ENCODE measurements around the gene FNIP2. TPM values are rescaled to one million over a fixed set of nuclear protein-coding genes. Genes with fewer than 3 reads are reported as not detected.
"Not testable (repeated sequence)": the region's sequence is repeated elsewhere in the genome, so short reads cannot be mapped to it uniquely, and the experiment has no call there.

FNIP2 gene
- total RNA-seq, 1 donor from 2014 or later, result 25.3 TPM

DNA sequence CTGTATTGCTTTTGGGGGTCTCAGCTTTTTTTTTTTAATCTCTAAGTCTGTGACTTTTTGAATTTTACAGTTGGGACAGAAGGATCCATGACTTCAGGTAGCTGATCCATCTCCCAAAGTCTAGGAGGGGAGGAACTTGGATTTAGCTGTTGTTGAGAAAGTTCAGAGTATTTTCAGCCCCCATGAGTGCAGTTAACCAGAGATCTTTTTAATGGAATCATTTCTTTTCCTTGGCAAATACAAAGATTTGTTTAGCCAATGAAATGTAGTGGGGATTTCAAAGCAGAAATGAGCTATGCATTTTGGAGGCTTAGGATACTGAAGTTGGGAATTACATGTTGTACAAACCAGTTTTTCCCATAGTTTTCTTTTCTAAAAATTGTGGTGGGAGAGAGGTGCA, 18.1 kb downstream of the FNIP2 start:
- Histone ChIP-seq H3K36me3 (no peaks in the 10 kb centered on the region), H3K9me3 (no peaks in the 10 kb centered on the region), H3K4me3 (no peak overlapping the region), H3K4me1 (peaks cover 56% of the 10 kb centered on the region), H3K27me3 (no peaks in the 10 kb centered on the region), H3K27ac (no peak overlapping the region)
- intact Hi-C loops (cut with DNase I), result no loop called here
- DNase-seq (ENCODE audit: extremely low spot score in 2 of 2), result no peak
- TF ChIP-seq POLR2A (IDR thresholded peaks at IDR 0.05) (no peak), POLR2AphosphoS5 (IDR thresholded peaks at IDR 0.05; ENCODE audit: insufficient read depth in 1 of 2, low read depth in 1 of 2) (no peak)
- TF ChIP-seq, protein P1, sequence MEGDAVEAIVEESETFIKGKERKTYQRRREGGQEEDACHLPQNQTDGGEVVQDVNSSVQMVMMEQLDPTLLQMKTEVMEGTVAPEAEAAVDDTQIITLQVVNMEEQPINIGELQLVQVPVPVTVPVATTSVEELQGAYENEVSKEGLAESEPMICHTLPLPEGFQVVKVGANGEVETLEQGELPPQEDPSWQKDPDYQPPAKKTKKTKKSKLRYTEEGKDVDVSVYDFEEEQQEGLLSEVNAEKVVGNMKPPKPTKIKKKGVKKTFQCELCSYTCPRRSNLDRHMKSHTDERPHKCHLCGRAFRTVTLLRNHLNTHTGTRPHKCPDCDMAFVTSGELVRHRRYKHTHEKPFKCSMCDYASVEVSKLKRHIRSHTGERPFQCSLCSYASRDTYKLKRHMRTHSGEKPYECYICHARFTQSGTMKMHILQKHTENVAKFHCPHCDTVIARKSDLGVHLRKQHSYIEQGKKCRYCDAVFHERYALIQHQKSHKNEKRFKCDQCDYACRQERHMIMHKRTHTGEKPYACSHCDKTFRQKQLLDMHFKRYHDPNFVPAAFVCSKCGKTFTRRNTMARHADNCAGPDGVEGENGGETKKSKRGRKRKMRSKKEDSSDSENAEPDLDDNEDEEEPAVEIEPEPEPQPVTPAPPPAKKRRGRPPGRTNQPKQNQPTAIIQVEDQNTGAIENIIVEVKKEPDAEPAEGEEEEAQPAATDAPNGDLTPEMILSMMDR (IDR thresholded peaks at IDR 0.05), result no peak

DNA sequence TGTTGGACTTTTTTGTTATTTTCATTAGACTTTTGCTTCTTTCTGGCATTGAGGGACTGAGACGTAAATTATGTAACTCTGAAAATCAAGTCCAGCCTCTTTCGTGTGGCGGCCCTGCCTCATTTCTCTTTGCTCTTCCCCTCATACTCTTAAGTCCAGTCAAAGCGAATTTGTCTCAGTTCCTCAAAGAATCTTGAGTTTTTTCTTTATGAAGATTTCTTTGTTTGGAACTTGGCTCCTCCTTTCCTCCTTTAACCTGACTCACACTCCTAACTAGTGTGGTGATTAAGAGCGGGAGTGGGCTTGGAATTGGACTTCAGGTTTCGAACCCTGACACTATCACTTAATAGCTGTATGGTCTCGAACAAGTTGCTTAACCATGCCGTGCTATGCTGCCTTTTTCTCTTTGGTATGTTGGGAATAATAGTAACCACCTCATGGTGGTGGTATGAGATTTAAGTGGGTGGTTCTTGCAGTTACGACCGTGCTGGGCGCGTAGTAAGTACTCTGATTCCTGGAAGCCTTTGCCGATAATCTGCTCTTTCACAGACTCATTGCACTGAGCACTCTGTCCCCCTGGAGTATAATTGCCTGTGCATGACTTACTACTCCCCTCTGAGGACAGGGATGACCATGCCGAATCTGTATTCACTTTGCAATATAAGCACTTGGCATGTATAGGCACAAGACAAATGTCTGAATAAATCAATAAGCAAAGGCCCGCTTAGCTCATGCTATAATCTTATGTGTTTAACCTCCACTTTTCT, 19.1 kb downstream of the FNIP2 start:
- intact Hi-C loops (cut with DNase I), result no loop called here
- Histone ChIP-seq H3K27me3 (no peaks in the 10 kb centered on the region), H3K4me3 (no peak overlapping the region), H3K9me3 (no peaks in the 10 kb centered on the region), H3K4me1 (peaks cover 50% of the 10 kb centered on the region), H3K27ac (no peak overlapping the region), H3K36me3 (no peaks in the 10 kb centered on the region)
- TF ChIP-seq POLR2A (IDR thresholded peaks at IDR 0.05) (no peak), POLR2AphosphoS5 (IDR thresholded peaks at IDR 0.05; ENCODE audit: insufficient read depth in 1 of 2, low read depth in 1 of 2) (no peak)
- TF ChIP-seq, protein P1 (IDR thresholded peaks at IDR 0.05), result no peak
- DNase-seq (ENCODE audit: extremely low spot score in 2 of 2), result no peak

DNA sequence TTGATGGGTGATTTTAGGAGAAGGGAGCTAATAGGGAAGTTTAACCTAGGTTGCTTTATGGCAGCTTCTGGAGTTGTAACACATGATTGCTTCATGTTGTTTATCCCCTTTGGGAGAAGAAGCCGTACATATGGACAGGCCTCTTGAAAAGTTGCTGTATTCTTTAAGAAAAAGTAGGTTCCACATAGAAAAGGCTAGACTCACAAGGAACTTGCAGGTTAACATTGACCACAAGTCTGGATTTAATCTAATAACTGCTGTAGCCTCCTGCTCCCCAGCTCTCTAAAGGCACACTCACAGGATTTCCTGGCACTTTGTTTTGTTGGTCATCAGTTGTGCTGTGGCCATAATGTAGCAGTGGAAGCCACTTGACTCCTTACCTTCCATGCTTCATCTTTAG, 19.7 kb downstream of the FNIP2 start:
- TF ChIP-seq POLR2AphosphoS5 (IDR thresholded peaks at IDR 0.05; ENCODE audit: insufficient read depth in 1 of 2, low read depth in 1 of 2) (no peak), POLR2A (IDR thresholded peaks at IDR 0.05) (no peak)
- TF ChIP-seq, protein P1 (IDR thresholded peaks at IDR 0.05), result no peak
- intact Hi-C loops (cut with DNase I), result no loop called here

DNA sequence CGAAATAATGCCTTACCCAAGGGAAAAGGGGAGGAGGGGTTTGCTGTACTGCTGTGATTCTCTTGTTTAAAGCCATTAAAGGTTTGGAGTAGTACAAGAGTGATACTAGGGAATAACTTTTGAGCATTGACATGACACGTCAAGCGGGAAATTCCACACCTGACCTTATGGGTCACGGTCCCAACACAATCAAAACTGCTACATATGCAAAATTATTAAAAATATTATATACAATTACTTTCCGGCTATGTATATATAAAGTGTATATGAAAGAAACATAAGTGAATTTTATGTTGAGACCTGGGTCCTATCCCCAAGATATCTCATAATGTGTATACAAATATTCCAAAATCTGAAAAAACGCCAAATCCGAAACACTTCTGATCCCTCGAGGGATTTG, 21.0 kb downstream of the FNIP2 start:
- Histone ChIP-seq H3K9me3 (no peaks in the 10 kb centered on the region), H3K27ac (no peak overlapping the region), H3K4me3 (no peak overlapping the region), H3K36me3 (no peaks in the 10 kb centered on the region), H3K4me1 (peaks cover 42% of the 10 kb centered on the region), H3K27me3 (no peaks in the 10 kb centered on the region)
- TF ChIP-seq POLR2A (IDR thresholded peaks at IDR 0.05) (no peak), POLR2AphosphoS5 (IDR thresholded peaks at IDR 0.05; ENCODE audit: insufficient read depth in 1 of 2, low read depth in 1 of 2) (no peak)
- no peak for DNase-seq (ENCODE audit: extremely low spot score in 2 of 2)
- intact Hi-C loops (cut with DNase I), result no loop called here

More for the DNA sequence above, 19.7 kb downstream of the FNIP2 start:
- Histone ChIP-seq H3K27ac (no peak overlapping the region), H3K9me3 (no peaks in the 10 kb centered on the region), H3K36me3 (no peaks in the 10 kb centered on the region), H3K4me1 (peaks cover 48% of the 10 kb centered on the region), H3K27me3 (no peaks in the 10 kb centered on the region), H3K4me3 (no peak overlapping the region)
- no peak for DNase-seq (ENCODE audit: extremely low spot score in 2 of 2)

DNA sequence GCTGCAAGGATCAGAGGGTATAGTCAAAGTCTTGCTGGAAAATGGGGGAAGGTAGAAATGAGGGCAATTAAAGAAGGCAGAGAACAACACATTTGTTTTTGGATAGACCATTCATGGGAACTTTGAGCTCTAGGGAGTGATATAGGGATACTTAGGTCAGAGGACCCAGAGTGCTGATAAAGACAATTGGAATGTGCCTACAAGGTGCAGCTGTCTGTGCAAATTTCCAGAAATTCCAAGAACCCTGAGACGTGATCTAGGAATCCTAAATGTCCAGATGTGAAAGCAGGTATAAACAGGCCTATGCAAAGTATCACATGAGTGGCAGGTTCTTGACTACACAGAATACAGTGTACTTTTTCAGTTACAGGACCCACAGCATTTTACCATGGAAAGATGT, 24.2 kb downstream of the FNIP2 start:
- H3K36me3 ChIP-seq, result no peaks in the 10 kb centered on the region
- H3K27ac ChIP-seq, result no peak overlapping the region
- no peaks in the 10 kb centered on the region for H3K27me3 ChIP-seq
- intact Hi-C loops (cut with DNase I), result no loop called here
- no peaks in the 10 kb centered on the region for H3K9me3 ChIP-seq
- H3K4me1 ChIP-seq, result peaks cover 18% of the 10 kb centered on the region
- DNase-seq (ENCODE audit: extremely low spot score in 2 of 2), result no peak
- no peak overlapping the region for H3K4me3 ChIP-seq
- TF ChIP-seq, protein P1 (IDR thresholded peaks at IDR 0.05), result no peak
- no peak for TF ChIP-seq POLR2A (IDR thresholded peaks at IDR 0.05)
- no peak for TF ChIP-seq POLR2AphosphoS5 (IDR thresholded peaks at IDR 0.05; ENCODE audit: insufficient read depth in 1 of 2, low read depth in 1 of 2)

DNA sequence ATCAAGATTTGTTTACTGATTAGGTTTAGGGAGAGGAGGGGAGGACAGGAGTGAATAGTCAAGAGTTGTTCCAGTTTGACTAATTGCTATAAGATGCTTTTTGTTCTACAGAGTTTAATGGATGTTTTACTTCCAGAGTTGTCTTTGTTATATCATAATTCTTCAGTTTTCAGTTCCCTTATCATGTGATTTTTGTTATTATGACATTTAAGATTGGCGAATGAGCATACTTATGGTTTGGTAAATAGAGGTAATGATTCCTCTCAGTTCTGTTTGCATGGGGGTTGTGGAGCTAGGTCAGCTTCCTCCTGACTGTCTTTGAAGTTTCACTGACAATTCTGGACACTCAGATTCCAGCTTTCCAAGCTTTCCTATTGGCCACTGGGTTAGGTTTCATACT, 24.6 kb downstream of the FNIP2 start:
- DNase-seq (ENCODE audit: extremely low spot score in 2 of 2); H3K4me3 ChIP-seq; H3K27ac ChIP-seq; intact Hi-C loops (cut with DNase I); H3K9me3 ChIP-seq; H3K27me3 ChIP-seq; H3K36me3 ChIP-seq: not testable (repeated sequence)
- H3K4me1 ChIP-seq, result peaks cover 14% of the 10 kb centered on the region

All from vagina (tissue), 2 donors.